OCI-LY7 (cell line): ENCODE results near the gene TAF11L8. TPM values are rescaled to one million over a fixed set of nuclear protein-coding genes. Genes with fewer than 3 reads are reported as not detected.
"Not testable (repeated sequence)": the region's sequence is repeated elsewhere in the genome, so short reads cannot be mapped to it uniquely, and the experiment has no call there.

Source experiments
- Bru-seq: library from RNA; stranded (reverse); fragments of 400-500 nt; gene quantifications from one replicate; lab custom pipeline; 2021; lab: Mats Ljungman, UMichigan
- BruChase-seq, 2 experiments: library from RNA; stranded (reverse); fragments of 400-500 nt; gene quantifications; one replicate each; lab custom pipeline; 2021; lab: Mats Ljungman, UMichigan
- BruUV-seq: library from RNA; stranded (reverse); fragments of 400-500 nt; replicated peaks from 2 replicates; lab custom pipeline; 2021; lab: Mats Ljungman, UMichigan
- CTCF ChIA-PET: fragments of 300-600 bp; sonication (Branson Sonifier 250); formaldehyde crosslinking; loops from one replicate; lab custom pipeline; 2022; ENCODE audit warnings: antibody characterized with exemption; ENCODE audit not compliant: unreplicated experiment; lab: Charles Lee
- POLR2A ChIA-PET: fragments of 300-600 bp; sonication (Branson Sonifier 250); formaldehyde crosslinking; loops from one replicate; lab custom pipeline; 2022; ENCODE audit warnings: antibody characterized with exemption; lab: Charles Lee
- DNase-seq: peaks from one replicate; pipeline ENCODE4 v3.0.0-alpha.2; 2015; ENCODE audit warnings: low spot score
- H2AFZ ChIP-seq: fragments of 200-600 bp; sonication (generic), shearing (Covaris generic); 2 replicates; pipeline ENCODE4 v1.6.1; 2014; ENCODE audit warnings: mild to moderate bottlenecking, antibody characterized with exemption, low read length, moderate library complexity
- H3K27ac ChIP-seq: fragments of 200-600 bp; sonication (generic); 2 replicates; pipeline ENCODE4 v1.5.1; 2014; ENCODE audit warnings: mixed run types, low read depth, mild to moderate bottlenecking, moderate library complexity, low read length, inconsistent platforms; ENCODE audit not compliant: poor library complexity, severe bottlenecking
- H3K36me3 ChIP-seq: fragments of 200-600 bp; sonication (generic); 2 replicates; pipeline ENCODE4 v1.6.1; 2014; ENCODE audit warnings: mild to moderate bottlenecking, antibody characterized with exemption, low read length, moderate library complexity, mixed read lengths; ENCODE audit not compliant: insufficient read depth
- H3K4me1 ChIP-seq: fragments of 200-600 bp; sonication (generic); 2 replicates; pipeline ENCODE4 v1.5.1; 2014; ENCODE audit warnings: mild to moderate bottlenecking, low read length; ENCODE audit not compliant: insufficient read depth, poor library complexity, severe bottlenecking
- H3K4me2 ChIP-seq: fragments of 200-600 bp; sonication (generic); 2 replicates; pipeline ENCODE4 v1.6.1; 2014; ENCODE audit warnings: mild to moderate bottlenecking, low read length
- H3K4me3 ChIP-seq: fragments of 200-600 bp; sonication (generic); 2 replicates; pipeline ENCODE4 v1.5.1; 2014; ENCODE audit warnings: mild to moderate bottlenecking, low read depth, low read length; ENCODE audit not compliant: poor library complexity, severe bottlenecking
- H3K79me2 ChIP-seq: fragments of 200-600 bp; sonication (generic); 2 replicates; pipeline ENCODE4 v1.6.1; 2016; ENCODE audit warnings: low read depth, mild to moderate bottlenecking, low read length, moderate library complexity, mixed read lengths; ENCODE audit not compliant: insufficient read depth
- H3K9me2 ChIP-seq: fragments of 200-600 bp; sonication (generic); 2 replicates; pipeline ENCODE4 v1.6.1; 2016; ENCODE audit warnings: mild to moderate bottlenecking, low read length, mixed read lengths; ENCODE audit not compliant: insufficient read depth
- H3K9me3 ChIP-seq: fragments of 200-600 bp; sonication (generic); 2 replicates; pipeline ENCODE4 v1.6.1; 2014; ENCODE audit warnings: mild to moderate bottlenecking, mixed run types, low read length, mixed read lengths
- H4K20me1 ChIP-seq: fragments of 200-600 bp; sonication (generic); 2 replicates; pipeline ENCODE4 v1.6.1; 2014; ENCODE audit warnings: mild to moderate bottlenecking, antibody characterized with exemption, low read length, moderate library complexity, mixed read lengths; ENCODE audit not compliant: insufficient read depth
- EZH2phosphoT487 ChIP-seq: fragments of 200-600 bp; sonication (generic); IDR thresholded peaks from 2 replicates; pipeline ENCODE4 v1.6.1; 2018; ENCODE audit warnings: low read depth, borderline replicate concordance, mild to moderate bottlenecking, mixed run types, antibody characterized with exemption, low read length, moderate library complexity, mixed read lengths
- intact Hi-C: fragments of 100-400 bp; cut with micrococcal nuclease; formaldehyde crosslinking; loops from one replicate; pipeline ENCODE4 v1.10.0; 2022; ENCODE audit not compliant: unreplicated experiment
- long read RNA-seq: library from polyadenylated mRNA; stranded (forward); transcript quantifications from one replicate; pipeline ENCODE4 v2.0.0, GENCODE V29; 2022
- total RNA-seq, 2 experiments: library from RNA; depleted of rRNA in 1 of 2; stranded (reverse); fragments of >200 nt in 1 of 2; shearing (Covaris generic) in 1 of 2; gene quantifications; 2 replicates each; pipeline ENCODE4 v1.2.3, GENCODE V29; 2014 to 2022
- TF ChIP-seq, protein P1 (sequence below): fragments of 200-600 bp; sonication (generic); conservative IDR thresholded peaks from 2 replicates; pipeline ENCODE4 v1.5.1; 2014; ENCODE audit warnings: mild to moderate bottlenecking, antibody characterized with exemption, low read length, moderate library complexity, mixed read lengths

TAF11L8 gene
- total RNA-seq (2014; rRNA removed; shearing (Covaris generic)): not detected in 2 replicates
- total RNA-seq (2022): not detected in 2 replicates
- not detected for Bru-seq, nascent RNA
- not detected for BruChase-seq, experiment 1, labeled RNA remaining after a 6-hour chase
- not detected for BruChase-seq, experiment 2, labeled RNA remaining after a 2-hour chase
- long read RNA-seq: 0 reads

DNA sequence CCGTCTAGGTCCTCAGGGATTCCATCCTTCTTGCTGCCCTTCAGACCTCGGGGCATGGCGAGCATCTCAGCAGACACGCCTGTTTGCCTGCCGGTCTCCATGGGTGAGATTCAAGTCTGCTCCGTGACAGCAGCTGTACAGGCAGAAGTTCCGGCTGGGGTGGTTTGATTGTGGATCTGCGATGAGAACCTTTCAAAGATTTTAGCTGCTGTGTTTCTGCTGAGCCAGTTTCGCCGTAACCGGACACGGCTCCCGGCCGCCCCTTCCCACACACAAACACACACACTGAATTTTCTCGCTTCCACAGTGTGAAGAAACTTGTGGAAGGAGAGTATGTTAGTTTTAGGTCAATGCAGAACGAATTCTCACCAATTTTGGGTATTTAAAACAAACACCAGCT is at the start of gene TAF11L8:
Gene TAF11L8 (minus strand): TSS at position 101 of the 400 bp plus-strand sequence.
- H3K9me2 ChIP-seq, POLR2A ChIA-PET, BruUV-seq, H2AFZ ChIP-seq, H3K36me3 ChIP-seq, CTCF ChIA-PET, H3K4me2 ChIP-seq, H3K79me2 ChIP-seq, H3K27ac ChIP-seq, H4K20me1 ChIP-seq, H3K9me3 ChIP-seq, DNase-seq, H3K4me3 ChIP-seq, intact Hi-C loops, H3K4me1 ChIP-seq: not testable (repeated sequence)

GRCh38 chr5:17634160-17634559 is 43.4 kb upstream of the TAF11L8 start, which contains the start of gene TAF11L14:
Gene TAF11L14, plus strand, starts transcription at chr5:17634460.
- no peaks in the 10 kb centered on the region for H4K20me1 ChIP-seq
- no peaks in the 10 kb centered on the region for H3K36me3 ChIP-seq
- intact Hi-C loops: no loop called here
- no peak within 1 kb of the TSS for H2AFZ ChIP-seq
- no peak for TF ChIP-seq EZH2phosphoT487
- TF ChIP-seq, protein P1, sequence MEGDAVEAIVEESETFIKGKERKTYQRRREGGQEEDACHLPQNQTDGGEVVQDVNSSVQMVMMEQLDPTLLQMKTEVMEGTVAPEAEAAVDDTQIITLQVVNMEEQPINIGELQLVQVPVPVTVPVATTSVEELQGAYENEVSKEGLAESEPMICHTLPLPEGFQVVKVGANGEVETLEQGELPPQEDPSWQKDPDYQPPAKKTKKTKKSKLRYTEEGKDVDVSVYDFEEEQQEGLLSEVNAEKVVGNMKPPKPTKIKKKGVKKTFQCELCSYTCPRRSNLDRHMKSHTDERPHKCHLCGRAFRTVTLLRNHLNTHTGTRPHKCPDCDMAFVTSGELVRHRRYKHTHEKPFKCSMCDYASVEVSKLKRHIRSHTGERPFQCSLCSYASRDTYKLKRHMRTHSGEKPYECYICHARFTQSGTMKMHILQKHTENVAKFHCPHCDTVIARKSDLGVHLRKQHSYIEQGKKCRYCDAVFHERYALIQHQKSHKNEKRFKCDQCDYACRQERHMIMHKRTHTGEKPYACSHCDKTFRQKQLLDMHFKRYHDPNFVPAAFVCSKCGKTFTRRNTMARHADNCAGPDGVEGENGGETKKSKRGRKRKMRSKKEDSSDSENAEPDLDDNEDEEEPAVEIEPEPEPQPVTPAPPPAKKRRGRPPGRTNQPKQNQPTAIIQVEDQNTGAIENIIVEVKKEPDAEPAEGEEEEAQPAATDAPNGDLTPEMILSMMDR: no peak
- no peak within 1 kb of the TSS for H3K4me3 ChIP-seq
- H3K9me3 ChIP-seq: no peaks in the 10 kb centered on the region
- DNase-seq: no peak
- POLR2A ChIA-PET: no interaction called here
- H3K9me2 ChIP-seq: no peaks in the 10 kb centered on the region
- H3K4me1 ChIP-seq: no peaks in the 10 kb centered on the region
- BruUV-seq: no TSS peak
- H3K27ac ChIP-seq: no peak within 1 kb of the TSS
- no peaks in the 10 kb centered on the region for H3K79me2 ChIP-seq
- H3K4me2 ChIP-seq: no peak within 1 kb of the TSS
- CTCF ChIA-PET: no interaction called here

DNA sequence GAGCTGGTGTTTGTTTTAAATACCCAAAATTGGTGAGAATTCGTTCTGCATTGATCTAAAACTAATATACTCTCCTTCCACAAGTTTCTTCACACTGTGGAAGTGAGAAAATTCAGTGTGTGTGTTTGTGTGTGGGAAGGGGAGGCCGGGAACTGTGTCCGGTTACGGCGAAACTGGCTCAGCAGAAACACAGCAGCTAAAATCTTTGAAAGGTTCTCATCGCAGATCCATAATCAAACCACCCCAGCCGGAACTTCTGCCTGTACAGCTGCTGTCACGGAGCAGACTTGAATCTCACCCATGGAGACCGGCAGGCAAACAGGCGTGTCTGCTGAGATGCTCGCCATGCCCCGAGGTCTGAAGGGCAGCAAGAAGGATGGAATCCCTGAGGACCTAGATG is 41.0 kb upstream of the TAF11L8 start, which contains the start of gene TAF11L13:
Gene TAF11L13 (plus strand): TSS at position 301 of the 400 bp plus-strand sequence.
- H3K79me2 ChIP-seq, POLR2A ChIA-PET, H3K27ac ChIP-seq, DNase-seq, H3K9me3 ChIP-seq, intact Hi-C loops, H3K4me3 ChIP-seq, H2AFZ ChIP-seq, H3K36me3 ChIP-seq, H3K4me1 ChIP-seq, H3K4me2 ChIP-seq, CTCF ChIA-PET, H3K9me2 ChIP-seq, BruUV-seq, H4K20me1 ChIP-seq: not testable (repeated sequence)
